ENCODE data around the gene PARD6A.

DNA sequence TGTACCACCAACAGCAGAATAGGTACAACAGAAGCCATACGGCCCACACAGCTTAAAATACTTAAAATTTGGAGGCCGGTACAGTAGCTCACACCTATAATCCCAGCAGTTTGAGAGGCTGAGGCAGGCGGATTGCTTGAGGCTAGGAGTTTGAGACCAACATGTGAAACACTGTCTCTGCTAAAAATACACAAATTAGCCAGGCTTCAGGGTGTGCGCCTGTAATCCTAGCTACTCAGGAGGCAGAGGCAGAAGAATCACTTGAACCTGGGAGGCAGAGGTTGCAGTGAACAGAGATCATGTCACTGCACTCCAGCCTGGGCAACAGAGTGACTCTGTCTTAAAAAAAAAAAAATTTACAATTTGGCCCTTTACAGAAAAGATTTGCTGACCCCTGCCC lies 41.4 kb downstream of the PARD6A start:
- TF ChIP-seq, protein P1, sequence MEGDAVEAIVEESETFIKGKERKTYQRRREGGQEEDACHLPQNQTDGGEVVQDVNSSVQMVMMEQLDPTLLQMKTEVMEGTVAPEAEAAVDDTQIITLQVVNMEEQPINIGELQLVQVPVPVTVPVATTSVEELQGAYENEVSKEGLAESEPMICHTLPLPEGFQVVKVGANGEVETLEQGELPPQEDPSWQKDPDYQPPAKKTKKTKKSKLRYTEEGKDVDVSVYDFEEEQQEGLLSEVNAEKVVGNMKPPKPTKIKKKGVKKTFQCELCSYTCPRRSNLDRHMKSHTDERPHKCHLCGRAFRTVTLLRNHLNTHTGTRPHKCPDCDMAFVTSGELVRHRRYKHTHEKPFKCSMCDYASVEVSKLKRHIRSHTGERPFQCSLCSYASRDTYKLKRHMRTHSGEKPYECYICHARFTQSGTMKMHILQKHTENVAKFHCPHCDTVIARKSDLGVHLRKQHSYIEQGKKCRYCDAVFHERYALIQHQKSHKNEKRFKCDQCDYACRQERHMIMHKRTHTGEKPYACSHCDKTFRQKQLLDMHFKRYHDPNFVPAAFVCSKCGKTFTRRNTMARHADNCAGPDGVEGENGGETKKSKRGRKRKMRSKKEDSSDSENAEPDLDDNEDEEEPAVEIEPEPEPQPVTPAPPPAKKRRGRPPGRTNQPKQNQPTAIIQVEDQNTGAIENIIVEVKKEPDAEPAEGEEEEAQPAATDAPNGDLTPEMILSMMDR (conservative IDR thresholded peaks at IDR 0.05): no peak
- TF ChIP-seq EZH2 (IDR thresholded peaks at IDR 0.05; ENCODE audit: low read depth): no peak
